ENCODE results near the gene CAMK2D. TPM values are rescaled to one million over a fixed set of nuclear protein-coding genes. Genes with fewer than 3 reads are reported as not detected.
"Not testable (repeated sequence)": the region's sequence is repeated elsewhere in the genome, so short reads cannot be mapped to it uniquely, and the experiment has no call there.

The CAMK2D gene
- total RNA-seq, 6 donors from 2014 or later, result 41.0 to 75.8 (median 51.9) TPM

- H3K27ac ChIP-seq, result no peak overlapping the region
- no peak for ATAC-seq (ENCODE audit: low FRiP score in 2 of 2)
- TF ChIP-seq EP300 (IDR thresholded peaks at IDR 0.05) (no peak), POLR2A (IDR thresholded peaks at IDR 0.05) (no peak), CTCF (IDR thresholded peaks at IDR 0.05) (no peak), POLR2AphosphoS5 (IDR thresholded peaks at IDR 0.05) (no peak)
These were observed 69.9 kb downstream of the CAMK2D start for GRCh38 chr4:113691676-113692075.

GRCh38 chr4:113689394-113689793 is 72.1 kb downstream of the CAMK2D start:
- Histone ChIP-seq H3K27me3 (no peaks in the 10 kb centered on the region), H3K27ac (no peak overlapping the region), H3K4me1 (peaks cover 5 to 19% (median 7%) of the 10 kb centered on the region in 4 donors), H3K9me3 (no peaks in the 10 kb centered on the region), H3K36me3 (no peaks in the 10 kb centered on the region), H3K4me3 (no peak overlapping the region)
- DNase-seq, result no peak
- TF ChIP-seq POLR2A (IDR thresholded peaks at IDR 0.05) (no peak), POLR2AphosphoS5 (IDR thresholded peaks at IDR 0.05) (no peak), CTCF (IDR thresholded peaks at IDR 0.05) (no peak), EP300 (IDR thresholded peaks at IDR 0.05) (no peak)
- 52 to 53% methylated on average over 1 of the region's 1 CpG for WGBS, 2 donors
- no peak for ATAC-seq (ENCODE audit: low FRiP score in 2 of 2)

More at GRCh38 chr4:113691676-113692075, 69.9 kb downstream of the CAMK2D start:
- Histone ChIP-seq H3K4me3 (no peak overlapping the region), H3K27me3 (no peaks in the 10 kb centered on the region), H3K36me3 (no peaks in the 10 kb centered on the region), H3K9me3 (no peaks in the 10 kb centered on the region), H3K4me1 (peaks cover 0 to 13% (median 6%) of the 10 kb centered on the region in 4 donors)
- 86 to 95% methylated on average over 2 of the region's 2 CpGs for WGBS, 2 donors
- DNase-seq, result no peak

GRCh38 chr4:113687067-113687718 is 74.3 kb downstream of the CAMK2D start:
- Histone ChIP-seq H3K9me3 (no peaks in the 10 kb centered on the region), H3K27me3 (no peaks in the 10 kb centered on the region), H3K36me3 (no peaks in the 10 kb centered on the region), H3K27ac (no peak overlapping the region), H3K4me1 (peaks cover 0 to 19% (median 8%) of the 10 kb centered on the region in 4 donors), H3K4me3 (no peak overlapping the region)
- no peak for TF ChIP-seq POLR2AphosphoS5 (IDR thresholded peaks at IDR 0.05)
- TF ChIP-seq CTCF (IDR thresholded peaks at IDR 0.05), result no peak
- no peak for TF ChIP-seq EP300 (IDR thresholded peaks at IDR 0.05)
- TF ChIP-seq POLR2A (IDR thresholded peaks at IDR 0.05), result no peak
- 70 to 81% methylated on average over 4 of the region's 4 CpGs for WGBS, 2 donors
- ATAC-seq (ENCODE audit: low FRiP score in 2 of 2) (no peak), DNase-seq (no peak)

GRCh38 chr4:113685157-113685556 is 76.4 kb downstream of the CAMK2D start:
- H3K4me1 ChIP-seq, result peaks cover 0 to 14% (median 8%) of the 10 kb centered on the region in 4 donors
- not testable (repeated sequence) for ATAC-seq (ENCODE audit: low FRiP score in 2 of 2); H3K27me3 ChIP-seq; H3K4me3 ChIP-seq; H3K9me3 ChIP-seq; H3K36me3 ChIP-seq
- H3K27ac ChIP-seq, result peak overlapping the region in 2 of 4 donors; percentile 43 to 63
- 86 to 100% methylated on average over 4 of the region's 4 CpGs for WGBS, 2 donors
- DNase-seq, result peak in 1 of 2 donors; percentile 4

GRCh38 chr4:113684534-113685091 is 76.9 kb downstream of the CAMK2D start:
- peak; percentile 65 to 86 for ATAC-seq (ENCODE audit: low FRiP score in 2 of 2)
- peaks cover 0 to 14% (median 8%) of the 10 kb centered on the region in 4 donors for H3K4me1 ChIP-seq
- TF ChIP-seq EP300 (IDR thresholded peaks at IDR 0.05) (peak in 1 of 4 donors; percentile 45), POLR2A (IDR thresholded peaks at IDR 0.05) (no peak), POLR2AphosphoS5 (IDR thresholded peaks at IDR 0.05) (peak in 1 of 2 donors; percentile 23), CTCF (IDR thresholded peaks at IDR 0.05) (peak in 1 of 6 experiments; percentile 12)
- no peaks in the 10 kb centered on the region for H3K36me3 ChIP-seq
- peak in 1 of 2 donors; percentile 30 for DNase-seq
- peak overlapping the region in 2 of 4 donors; percentile 43 to 63 for H3K27ac ChIP-seq
- WGBS, 2 donors, result 51 to 68% methylated on average over 2 of the region's 2 CpGs
- H3K9me3 ChIP-seq, result peaks cover 0 to 4% (median 0%) of the 10 kb centered on the region in 4 donors
- no peaks in the 10 kb centered on the region for H3K27me3 ChIP-seq
- no peak overlapping the region for H3K4me3 ChIP-seq
